Effector CD4-positive, alpha-beta T cell (primary cell): ENCODE measurements around the gene ARL5B.
"Not testable (repeated sequence)": the region's sequence is repeated elsewhere in the genome, so short reads cannot be mapped to it uniquely, and the experiment has no call there.

Experiments
- DNase-seq: peaks from one replicate; pipeline ENCODE4 v3.0.0-alpha.2; 2020
- total RNA-seq: gene quantifications from one replicate; lab custom pipeline; 2026; lab: John Stamatoyannopoulos, UW

ARL5B gene, protein sequence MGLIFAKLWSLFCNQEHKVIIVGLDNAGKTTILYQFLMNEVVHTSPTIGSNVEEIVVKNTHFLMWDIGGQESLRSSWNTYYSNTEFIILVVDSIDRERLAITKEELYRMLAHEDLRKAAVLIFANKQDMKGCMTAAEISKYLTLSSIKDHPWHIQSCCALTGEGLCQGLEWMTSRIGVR
- 85.2 reads per million, percentile 79 among the genes with 10 or more reads in this experiment for total RNA-seq

DNA sequence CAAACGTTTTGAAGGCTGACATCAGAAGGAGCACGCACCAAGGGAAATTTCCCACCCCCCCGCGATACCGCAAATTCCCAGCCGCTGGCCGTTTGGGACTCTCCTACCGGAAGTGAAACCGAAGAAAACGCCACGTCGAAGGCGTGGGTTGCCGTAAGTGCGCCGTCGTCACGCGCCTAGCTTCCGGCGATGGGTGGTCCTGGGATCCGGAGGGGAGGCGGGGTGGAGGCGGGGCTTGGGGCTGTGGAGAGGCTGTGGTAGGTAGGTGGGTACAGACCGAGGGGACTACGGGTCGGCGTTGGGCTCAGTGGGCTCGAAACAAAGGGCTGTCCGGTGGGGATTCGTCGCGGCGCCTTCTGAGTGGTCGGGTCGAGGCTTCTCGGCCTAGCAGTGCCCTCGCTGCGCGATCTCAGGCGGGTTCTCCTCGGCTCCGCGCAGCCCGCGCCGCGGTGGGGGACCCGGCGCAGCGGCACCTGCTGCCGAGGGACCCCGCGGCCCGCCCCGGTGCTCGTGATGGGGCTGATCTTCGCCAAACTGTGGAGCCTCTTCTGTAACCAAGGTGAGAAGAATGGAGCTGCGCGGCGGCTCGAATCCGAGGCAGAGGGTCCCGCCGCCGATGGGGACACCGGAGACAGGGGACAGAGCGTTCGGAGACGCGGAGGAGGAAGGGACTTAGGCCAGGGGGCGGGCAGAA lies at the start of gene ARL5B:
Gene ARL5B, plus strand, starts transcription at position 307 of the 694 bp plus-strand sequence. Its CDS starts 207 bp downstream, at position 514.
- peak; percentile 95 for DNase-seq

DNA sequence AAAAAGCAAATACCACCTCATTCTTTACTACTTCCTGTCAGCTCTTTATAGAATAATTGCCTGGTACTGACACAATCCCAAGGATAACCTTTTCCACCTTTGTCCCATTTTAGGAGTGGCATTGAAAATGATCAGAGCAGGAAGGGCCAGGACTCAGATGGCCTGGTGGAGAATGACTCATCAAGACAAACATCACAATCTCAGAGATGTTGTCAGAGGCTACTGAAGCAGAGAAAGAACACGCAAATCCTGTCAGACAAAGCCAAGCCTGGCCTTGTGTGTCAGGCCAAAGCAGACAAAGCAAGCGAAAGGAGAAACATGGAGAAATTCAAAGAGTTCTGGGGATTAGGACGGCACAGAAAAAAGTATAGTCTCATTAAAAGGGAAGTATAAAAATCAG lies 48.7 kb upstream of the ARL5B start:
- no peak for DNase-seq

DNA sequence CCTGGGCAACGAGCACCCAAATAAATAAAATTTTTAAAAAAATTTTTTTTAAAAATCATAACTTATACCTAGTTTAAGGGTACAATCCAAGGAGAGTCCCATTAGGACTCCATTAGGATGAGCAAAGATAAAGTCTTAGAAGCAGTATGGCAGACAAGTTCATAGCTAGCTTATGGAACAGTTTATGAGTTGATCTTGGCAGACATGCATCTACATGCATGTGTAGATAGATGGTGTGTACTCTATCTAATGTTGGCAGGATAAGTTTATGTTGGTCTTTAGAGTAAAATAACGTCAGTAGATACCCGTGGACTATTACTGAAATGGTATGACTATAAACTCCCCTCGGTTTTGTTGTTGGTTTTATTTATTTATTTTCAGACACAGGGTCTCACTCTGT lies 48.1 kb upstream of the ARL5B start:
- no peak for DNase-seq

DNA sequence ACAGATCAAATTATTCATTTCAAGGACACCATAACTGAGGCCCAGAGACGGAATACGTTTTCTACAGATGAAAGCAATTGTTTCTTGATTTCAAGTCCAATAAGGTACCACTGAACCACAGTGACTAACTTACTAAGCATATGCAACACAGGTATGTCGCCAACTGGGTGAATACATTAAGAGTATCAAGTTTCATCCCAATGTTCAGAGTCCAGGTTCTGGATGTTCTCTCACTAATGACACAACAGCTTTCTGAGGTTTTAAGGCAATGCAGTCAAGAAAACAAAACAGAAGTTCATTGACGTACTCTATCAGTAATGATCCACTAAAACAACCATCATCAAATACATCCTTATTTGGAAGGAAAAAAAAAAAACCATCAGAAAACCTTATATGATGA lies 43.6 kb upstream of the ARL5B start:
- DNase-seq, result no peak

DNA sequence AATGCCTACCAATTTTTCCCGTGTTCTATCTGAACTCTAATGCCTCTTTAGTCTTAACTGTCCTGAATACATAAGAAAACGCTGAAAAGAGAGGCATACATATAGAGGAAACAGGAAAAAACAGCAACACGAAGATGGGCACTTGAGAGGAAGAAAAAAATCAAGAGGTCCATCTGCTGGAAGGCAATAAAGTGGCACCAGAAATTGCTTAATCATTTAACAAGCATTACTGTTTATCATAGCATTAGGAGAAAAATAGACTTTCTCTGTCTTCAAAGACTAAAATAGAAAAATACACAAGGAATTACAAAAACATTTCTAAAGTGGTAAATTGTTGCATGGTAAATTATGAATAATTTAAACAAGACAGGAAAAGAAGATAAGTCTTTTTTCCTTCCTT lies 42.9 kb upstream of the ARL5B start:
- no peak for DNase-seq

DNA sequence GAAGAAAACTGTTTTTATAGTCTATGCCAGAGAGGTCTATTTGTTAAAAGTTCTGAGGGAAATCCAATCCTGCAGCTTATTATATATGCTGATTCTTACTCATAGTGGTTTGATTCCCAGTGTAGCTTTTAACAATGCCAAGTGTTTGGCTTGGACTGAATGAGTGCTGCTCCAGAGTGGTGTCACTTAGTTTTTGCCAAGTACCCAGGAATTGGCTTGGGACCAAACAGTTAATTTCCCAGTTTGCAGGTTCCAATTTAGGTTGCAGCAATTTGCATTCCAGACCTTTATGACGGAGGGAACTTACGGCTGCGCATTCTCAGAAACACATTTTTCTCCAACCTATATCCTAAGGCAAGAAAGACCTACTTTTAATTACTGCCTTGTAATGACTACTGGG lies 40.2 kb upstream of the ARL5B start:
- no peak for DNase-seq

DNA sequence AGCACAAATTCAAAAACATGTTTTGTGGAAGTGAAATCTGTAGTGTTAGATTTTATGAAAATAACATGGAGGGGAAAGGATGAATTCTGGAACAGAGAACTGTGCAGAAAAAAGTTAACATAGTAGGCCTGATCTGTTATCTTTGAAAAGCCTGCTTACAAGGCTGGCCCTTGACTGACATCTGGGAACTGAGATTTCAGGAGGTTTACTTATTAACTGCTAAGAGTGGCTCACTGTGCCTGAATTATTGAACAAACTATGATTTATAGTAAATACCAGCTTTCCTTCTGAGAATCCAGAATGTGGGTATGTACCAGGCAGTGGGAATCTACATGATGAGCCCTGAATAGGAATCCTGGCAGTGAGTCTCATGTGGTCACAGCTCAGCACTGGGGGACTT lies 38.4 kb upstream of the ARL5B start:
- DNase-seq, result no peak

DNA sequence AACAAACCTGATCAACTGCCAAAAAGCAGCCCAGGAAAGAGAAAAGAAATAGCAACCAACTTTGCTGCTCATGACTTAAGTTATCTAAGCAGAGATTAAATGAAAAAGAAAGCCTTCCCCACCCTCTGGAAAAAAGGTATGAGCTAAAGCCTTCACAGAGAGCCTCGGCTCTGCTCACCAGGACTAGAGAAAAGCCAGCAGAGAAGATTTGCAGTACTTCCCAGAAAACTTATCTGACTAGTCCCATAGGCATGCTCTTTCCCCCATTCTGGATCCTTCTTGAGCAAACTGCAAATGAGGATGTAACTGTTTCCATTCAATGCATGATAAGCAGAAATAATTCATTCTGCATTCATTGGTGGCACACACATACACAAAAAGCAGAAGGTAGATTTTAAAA lies 35.6 kb upstream of the ARL5B start:
- not testable (repeated sequence) for DNase-seq

DNA sequence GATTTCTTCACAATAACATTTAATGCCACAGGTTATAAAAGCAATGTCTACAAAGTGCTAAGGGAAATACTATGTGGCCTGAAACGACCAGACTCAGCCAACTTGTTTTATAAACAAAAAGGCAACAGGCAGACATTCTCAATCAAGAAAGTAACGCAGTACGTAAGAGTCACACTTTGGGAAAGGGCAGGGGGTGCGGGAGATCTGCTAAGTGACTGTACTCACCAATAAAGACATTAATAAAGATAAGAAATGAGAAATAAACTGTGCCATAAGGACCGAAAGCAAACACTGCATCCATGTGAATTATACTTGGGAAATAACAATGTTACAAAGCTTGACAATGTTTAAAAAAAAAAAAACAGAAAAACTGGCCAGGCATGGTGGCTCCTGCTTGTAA lies 33.3 kb upstream of the ARL5B start:
- DNase-seq, result no peak

DNA sequence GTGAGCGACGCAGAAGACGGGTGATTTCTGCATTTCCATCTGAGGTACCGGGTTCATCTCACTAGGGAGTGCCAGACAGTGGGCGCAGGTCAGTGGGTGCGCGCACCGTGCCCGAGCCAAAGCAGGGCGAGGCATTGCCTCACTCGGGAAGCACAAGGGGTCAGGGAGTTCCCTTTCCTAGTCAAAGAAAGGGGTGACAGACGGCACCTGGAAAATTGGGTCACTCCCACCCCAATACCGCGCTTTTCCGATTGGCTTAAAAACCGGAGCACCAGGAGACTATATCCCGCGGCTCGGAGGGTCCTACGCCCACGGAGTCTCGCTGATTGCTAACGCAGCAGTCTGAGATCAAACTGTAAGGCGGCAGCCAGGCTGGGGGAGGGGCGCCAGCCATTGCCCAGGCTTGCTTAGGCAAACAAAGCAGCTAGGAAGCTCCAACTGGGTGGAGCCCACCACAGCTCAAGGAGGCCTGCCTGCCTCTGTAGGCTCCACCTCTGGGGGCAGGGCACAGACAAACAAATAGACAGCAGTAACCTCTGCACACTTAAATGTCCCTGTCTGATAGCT lies 31.7 kb upstream of the ARL5B start:
- DNase-seq, result peak; percentile 62

DNA sequence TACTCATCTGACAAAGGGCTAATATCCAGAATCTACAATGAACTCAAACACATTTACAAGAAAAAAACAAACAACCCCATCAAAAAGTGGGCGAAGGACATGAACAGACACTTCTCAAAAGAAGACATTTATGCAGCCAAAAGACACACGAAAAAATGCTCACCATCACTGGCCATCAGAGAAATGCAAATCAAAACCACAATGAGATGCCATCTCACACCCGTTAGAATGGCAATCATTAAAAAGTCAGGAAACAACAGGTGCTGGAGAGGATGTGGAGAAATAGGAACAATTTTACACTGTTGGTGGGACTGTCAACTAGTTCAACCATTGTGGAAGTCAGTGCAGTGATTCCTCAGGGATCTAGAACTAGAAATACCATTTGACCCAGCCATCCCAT lies 26.7 kb upstream of the ARL5B start:
- DNase-seq, result not testable (repeated sequence)

DNA sequence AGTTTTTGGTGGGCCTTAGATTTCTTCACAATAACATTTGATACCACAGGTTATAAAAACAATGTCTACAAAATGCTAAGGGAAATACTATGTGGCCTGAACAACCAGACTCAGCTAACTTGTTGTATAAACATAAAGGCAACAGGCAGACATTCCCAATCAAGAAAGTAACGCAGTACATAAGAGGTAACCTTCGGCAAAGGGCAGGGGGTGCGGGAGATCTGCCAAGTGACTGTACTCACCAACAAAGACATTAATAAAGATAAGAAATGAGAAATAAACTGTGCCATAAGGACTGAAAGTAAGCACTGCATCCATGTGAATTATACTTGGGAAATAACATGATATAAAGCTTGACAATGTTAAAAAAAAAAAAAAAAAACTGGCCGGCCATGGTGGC lies 23.2 kb upstream of the ARL5B start:
- DNase-seq, result no peak

DNA sequence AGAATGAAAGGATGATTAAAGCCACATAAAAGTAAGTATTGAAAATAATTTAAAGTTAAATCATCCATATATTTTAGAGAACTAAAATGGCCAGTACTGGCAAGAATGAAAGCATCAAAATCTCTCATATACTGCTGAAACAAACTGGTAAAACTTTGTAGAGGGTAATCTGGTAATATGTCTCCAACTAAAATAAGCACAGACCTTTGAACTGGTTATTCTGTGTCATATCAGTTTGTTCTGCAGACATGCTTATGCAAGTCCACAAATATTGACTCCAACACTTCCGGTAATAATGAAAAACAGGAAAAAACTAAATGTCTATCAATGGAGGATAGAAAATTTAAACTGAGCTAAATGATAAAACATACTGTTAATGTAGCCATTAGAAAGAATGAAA lies 21.8 kb upstream of the ARL5B start:
- not testable (repeated sequence) for DNase-seq

DNA sequence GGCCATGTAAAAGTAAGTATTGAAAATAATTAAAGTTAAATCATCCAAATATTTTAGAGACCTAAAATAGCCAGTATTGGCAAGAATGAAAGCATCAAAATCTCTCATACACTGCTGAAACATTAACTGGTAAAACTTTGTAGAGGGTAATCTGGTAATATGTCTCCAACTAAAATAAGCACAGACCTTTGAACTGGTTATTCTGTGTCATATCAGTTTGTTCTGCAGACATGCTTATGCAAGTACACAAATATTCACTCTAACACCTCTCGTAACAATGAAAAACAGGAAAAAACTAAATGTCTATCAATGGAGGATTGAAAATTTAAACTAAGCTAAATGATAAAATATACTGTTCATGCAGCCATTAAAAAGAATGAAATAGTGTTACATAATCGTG lies 19.5 kb upstream of the ARL5B start:
- not testable (repeated sequence) for DNase-seq

DNA sequence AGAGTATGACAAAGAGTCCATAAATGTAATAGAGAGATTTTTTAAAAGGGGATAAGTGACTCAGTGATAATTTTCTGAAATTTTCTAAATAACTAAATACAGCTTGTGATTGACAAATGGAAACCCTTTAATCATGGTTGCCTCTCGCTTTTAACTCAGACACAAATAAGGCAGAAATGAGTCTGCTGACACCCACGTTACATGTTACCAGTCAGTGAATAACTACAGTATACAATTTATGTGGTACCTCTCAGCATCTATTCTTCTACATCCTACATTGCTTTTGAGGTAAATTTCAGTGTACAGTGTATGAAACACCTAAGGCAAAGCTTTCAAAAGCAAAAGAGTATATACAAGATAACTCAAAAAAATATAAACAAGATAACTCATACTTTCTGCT lies 12.1 kb upstream of the ARL5B start:
- no peak for DNase-seq

DNA sequence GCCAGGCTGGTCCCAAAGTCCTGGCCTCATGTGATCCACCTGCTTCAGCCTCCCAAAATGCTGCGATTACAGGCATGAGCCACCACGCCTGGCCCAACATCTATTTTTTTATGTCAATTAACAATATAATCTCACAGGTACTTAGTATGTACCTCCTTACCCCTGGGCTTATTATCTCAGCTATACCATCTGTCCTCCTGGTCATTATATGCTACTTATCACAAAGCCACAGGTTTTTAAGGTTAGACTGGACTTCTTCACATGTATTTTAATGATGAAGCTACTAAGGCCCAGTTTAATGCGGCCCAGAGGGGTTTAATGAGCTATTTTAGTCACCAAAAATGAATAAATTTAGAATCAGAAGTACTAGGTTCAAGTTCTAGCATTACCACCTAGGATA lies 11.3 kb upstream of the ARL5B start:
- DNase-seq, result no peak

DNA sequence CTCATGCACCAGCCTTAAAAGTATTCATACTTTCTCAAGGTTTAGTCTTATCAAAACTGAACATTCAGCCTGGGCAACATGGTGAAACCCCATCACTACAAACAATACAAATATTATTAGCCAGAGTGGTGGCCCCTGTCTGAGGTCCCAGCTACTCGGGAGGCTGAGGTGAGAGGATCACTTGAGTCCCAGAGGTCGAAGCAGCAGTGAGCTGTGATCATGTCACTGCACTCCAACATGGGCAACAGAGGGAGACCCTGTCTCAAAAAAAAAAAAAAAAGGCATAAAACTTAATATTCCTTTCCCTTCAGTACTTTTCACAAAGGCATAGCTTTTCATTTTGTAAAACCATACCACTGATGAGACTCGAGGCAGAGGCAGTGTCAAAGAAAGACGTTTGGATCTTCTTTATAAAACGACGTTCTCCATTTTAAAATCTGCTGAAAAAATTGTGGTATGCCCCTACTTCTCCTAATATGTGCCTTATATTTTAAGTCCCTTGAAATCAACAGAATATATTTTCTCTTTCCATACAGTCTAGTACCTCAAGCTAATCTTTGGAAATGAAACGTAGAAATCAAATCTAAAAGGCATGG lies 9.8 kb upstream of the ARL5B start:
- no peak for DNase-seq

DNA sequence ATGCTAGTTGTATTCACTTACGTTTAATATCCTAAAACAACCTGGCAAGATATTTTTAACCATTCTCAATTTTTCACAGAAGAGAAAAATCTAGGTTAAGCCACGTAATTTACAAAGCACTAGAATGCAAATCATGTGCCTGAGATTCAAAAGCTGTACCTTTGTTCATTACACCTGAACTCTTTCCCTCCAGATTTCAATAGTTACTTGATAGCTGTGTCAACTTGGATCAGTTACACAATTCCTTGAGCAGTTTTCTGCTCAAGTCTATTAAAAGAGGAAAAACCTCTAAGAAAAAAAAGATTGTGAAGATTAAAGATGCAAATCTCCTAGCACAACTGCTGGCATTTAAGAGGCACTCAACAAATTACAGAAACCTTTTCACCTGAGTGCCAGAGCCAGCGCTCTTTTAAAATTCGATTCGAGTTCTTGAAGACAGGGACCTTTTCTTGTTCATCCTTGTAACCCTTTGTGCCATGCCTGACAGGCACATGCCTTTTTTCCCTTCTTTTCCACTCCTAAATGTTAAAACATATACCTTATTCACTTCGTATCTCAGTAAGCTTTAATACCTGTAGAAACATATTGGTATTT lies 8.7 kb upstream of the ARL5B start:
- DNase-seq, result no peak

DNA sequence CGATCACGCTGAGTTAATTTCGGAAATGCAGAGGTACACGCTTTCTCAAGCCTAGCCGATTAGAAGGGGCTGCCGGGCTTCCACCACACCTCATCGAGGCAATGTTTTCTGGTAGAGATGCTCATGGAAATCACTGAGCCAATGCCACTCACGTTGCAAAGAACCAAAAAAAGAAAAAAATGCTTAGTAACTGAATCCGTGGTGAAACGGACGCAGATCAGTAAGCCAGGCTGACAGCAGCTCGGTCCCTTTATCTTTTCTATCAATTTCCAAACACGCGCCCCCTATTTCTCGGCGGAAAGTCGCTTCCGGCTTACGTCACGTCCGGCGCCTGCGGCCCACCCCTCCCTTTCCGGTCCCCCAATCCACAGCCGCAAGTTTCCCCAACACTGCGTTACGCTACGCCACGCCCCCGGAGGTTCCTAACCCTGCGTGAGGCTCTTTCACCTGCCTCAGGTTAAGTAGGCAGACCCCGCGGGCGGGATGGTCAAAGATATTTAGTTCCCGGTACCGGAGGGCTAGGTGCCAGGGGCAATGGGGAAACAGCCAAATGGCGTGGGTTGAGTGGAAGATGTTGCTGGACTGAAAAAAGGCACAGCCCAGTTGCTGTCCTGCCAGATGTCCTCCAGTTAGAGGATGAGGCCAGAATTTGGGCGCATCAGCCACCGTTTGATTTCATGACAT lies 7.8 kb upstream of the ARL5B start, which contains the start of gene NSUN6:
Gene NSUN6, minus strand, starts transcription at position 264 of the 684 bp plus-strand sequence. CDS start 384 bp downstream, outside the sequence.
- DNase-seq, result peak; percentile 94

DNA sequence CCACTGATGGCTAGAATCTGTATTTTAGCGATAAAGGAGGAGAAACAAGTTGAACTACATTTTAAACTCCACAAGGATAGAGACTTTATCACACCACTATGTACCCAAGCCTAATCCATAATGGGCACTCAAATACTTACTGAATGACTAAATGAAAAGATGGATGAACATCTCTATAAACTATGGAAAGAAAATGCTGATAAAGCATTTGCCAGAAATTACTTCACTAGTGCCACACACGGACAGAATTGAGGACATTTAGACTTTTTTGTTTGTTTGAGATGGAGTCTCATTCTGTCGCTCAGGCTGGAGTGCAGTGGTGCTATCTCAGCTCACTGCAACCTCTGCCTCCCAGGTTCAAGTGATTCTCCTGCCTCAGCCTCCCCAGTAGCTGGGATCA lies 6.1 kb upstream of the ARL5B start:
- no peak for DNase-seq

DNA sequence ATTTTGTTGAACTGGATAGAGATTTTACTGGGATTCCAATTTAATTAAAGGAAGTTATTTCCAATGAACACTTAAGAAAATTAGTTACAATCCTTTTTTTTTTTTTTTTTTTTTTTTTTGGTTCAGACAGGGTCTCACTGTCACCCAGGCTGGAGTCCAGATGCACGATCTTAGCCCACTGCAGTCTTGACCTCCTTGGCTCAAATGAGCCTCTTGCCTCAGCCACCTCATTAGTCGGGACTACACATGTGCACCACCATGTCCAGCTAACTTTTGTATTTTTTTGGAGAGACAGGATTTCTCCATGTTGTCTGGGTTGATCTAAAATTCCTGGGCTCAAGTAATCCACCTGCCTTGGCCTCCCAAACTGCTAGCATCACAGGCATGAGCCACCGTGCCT lies 2.5 kb upstream of the ARL5B start:
- DNase-seq, result no peak

DNA sequence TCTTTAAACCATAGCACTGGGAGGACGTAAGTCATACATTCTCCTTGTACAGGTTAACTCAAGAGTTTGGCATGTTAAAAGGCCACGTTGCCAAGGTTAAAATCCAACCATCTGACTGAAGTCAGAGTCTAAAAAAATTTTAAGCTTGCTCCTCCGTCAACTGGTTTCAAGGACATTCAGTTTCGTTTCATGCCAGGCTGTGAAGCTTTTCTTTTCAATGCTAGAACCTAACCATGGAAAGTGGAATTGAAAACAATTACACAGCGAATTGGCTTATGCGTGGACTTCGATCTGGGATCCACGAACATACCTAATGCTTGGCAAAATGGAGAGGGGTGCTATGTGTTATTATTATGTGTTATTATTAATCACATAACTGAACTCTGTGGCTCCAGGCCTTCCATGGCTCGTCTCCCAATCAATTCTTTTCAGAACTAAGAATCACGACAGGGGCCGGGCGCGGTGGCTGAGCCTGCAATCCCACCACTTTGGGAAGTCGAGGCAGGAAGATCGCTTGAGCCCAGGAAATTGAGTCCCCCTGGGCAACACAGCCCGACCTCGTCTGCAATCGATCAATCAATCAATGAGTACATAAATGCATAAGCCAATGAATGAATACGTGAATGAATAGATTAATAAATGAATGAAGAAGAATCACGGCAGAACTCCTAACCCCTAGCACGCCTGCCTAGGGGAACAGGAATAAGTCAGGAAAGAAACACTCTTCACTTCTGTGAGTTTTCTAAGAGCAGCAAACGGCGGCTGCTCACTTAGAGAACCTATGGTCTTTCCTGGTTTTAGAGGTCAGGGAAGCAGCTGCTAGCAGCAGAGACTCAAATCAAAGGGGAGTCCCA lies 733 bp upstream of the ARL5B start:
- no peak for DNase-seq
